Smooth muscle cell (in vitro differentiated cells): Measurements from ENCODE around the gene DNAH9. TPM values are rescaled to one million over a fixed set of nuclear protein-coding genes. Genes with fewer than 3 reads are reported as not detected.

Experiments
- DNase-seq: peaks from one replicate; lab custom pipeline; 2025; ENCODE audit not compliant: unreplicated experiment; lab: John Stamatoyannopoulos, UW
- H2AFZ ChIP-seq: fragments of 200-600 bp; sonication (generic); 2 replicates; pipeline ENCODE4 v1.6.0; 2016; ENCODE audit warnings: antibody characterized with exemption, low read depth, mild to moderate bottlenecking
- H3F3A ChIP-seq: fragments of 200-600 bp; sonication (generic); 2 replicates; pipeline ENCODE4 v1.6.0; 2017; ENCODE audit warnings: antibody characterized with exemption, low read depth
- H3K27ac ChIP-seq: fragments of 200-600 bp; sonication (generic); 2 replicates; pipeline ENCODE4 v1.5.1; 2016; ENCODE audit warnings: low read depth, mild to moderate bottlenecking
- H3K27me3 ChIP-seq: fragments of 200-600 bp; sonication (generic); 2 replicates; pipeline ENCODE4 v1.6.1; 2016; ENCODE audit warnings: low read depth, mild to moderate bottlenecking
- H3K36me3 ChIP-seq: fragments of 200-600 bp; sonication (generic); 2 replicates; pipeline ENCODE4 v1.5.1; 2016; ENCODE audit warnings: low read depth
- H3K4me1 ChIP-seq: fragments of 200-600 bp; sonication (generic); 2 replicates; pipeline ENCODE4 v1.5.1; 2016; ENCODE audit warnings: low read depth
- H3K4me2 ChIP-seq: fragments of 200-600 bp; sonication (generic); 2 replicates; pipeline ENCODE4 v1.6.0; 2016; ENCODE audit warnings: mild to moderate bottlenecking
- H3K4me3 ChIP-seq: fragments of 200-600 bp; sonication (generic); 2 replicates; pipeline ENCODE4 v1.5.1; 2016; ENCODE audit warnings: mild to moderate bottlenecking
- H3K79me2 ChIP-seq: fragments of 200-600 bp; sonication (generic); 2 replicates; pipeline ENCODE4 v1.6.0; 2016; ENCODE audit warnings: low read depth, mild to moderate bottlenecking
- H3K9ac ChIP-seq: fragments of 200-600 bp; sonication (generic); 2 replicates; pipeline ENCODE4 v1.6.0; 2016; ENCODE audit warnings: low read depth
- H3K9me3 ChIP-seq: fragments of 200-600 bp; sonication (generic); replicated peaks from 2 replicates; pipeline ENCODE4 v1.5.1; 2016; ENCODE audit warnings: low read depth
- H4K20me1 ChIP-seq: fragments of 200-600 bp; sonication (generic); 2 replicates; pipeline ENCODE4 v1.6.0; 2016; ENCODE audit warnings: low read depth
- WGBS: methylation state at CpG from one replicate; pipeline ENCODE4 v1.1.7; 2016; ENCODE audit warnings: low lambda C conversion rate; 5-methylcytosine and 5-hydroxymethylcytosine counted together
- polyA plus RNA-seq: library from polyadenylated mRNA; unstranded; fragments of >200 nt; fragmentation: Nextera tagmentation; extraction: Ambion mirVana; gene quantifications from 2 replicates; pipeline ENCODE4 v1.2.1, GENCODE V29; 2016
- total RNA-seq: library from RNA; depleted of rRNA; stranded (reverse); fragments of >200 nt; gene quantifications from 2 replicates; pipeline ENCODE4 v1.2.3, GENCODE V29; 2014
- TF ChIP-seq, protein P1 (sequence below): fragments of 200-600 bp; sonication (generic); IDR thresholded peaks from 2 replicates; pipeline ENCODE4 v1.5.1; 2017; ENCODE audit warnings: borderline replicate concordance, mild to moderate bottlenecking, antibody characterized with exemption; ENCODE audit not compliant: insufficient read depth, poor library complexity, severe bottlenecking

Gene DNAH9
- total and polyA plus RNA-seq, 2 experiments from 2014 or later = 0.30 to 0.49 TPM

DNA sequence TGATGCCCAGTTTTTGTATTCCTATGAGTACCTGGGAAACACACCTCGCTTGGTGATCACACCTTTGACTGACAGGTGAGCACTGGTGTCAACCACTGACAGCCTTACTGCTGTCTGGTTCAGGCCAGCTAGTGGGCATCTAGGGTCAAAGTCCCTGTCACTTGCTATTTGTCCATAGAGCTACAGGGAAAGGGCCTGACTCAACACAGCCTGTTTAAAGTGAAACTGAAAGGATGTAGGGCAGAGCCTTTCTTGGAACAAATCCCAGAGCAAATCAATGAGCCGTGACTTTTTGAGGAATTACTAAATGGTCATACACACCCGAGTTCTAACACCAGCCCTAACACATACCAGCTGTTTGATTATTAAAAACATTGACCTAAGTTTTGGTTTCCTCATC is 106.8 kb downstream of the DNAH9 start:
- Histone ChIP-seq H3F3A (no peaks in the 10 kb centered on the region), H3K27ac (no peak overlapping the region), H3K9me3 (no peaks in the 10 kb centered on the region), H3K27me3 (peaks cover 10% of the 10 kb centered on the region), H3K4me3 (peak overlapping the region; percentile 19), H4K20me1 (no peaks in the 10 kb centered on the region), H3K36me3 (no peaks in the 10 kb centered on the region), H3K4me2 (no peak overlapping the region), H3K79me2 (no peaks in the 10 kb centered on the region), H2AFZ (no peak overlapping the region), H3K9ac (no peak overlapping the region), H3K4me1 (no peaks in the 10 kb centered on the region)
- DNase-seq = no peak
- 75% methylated on average over 3 of the region's 3 CpGs for WGBS
- TF ChIP-seq, protein P1, sequence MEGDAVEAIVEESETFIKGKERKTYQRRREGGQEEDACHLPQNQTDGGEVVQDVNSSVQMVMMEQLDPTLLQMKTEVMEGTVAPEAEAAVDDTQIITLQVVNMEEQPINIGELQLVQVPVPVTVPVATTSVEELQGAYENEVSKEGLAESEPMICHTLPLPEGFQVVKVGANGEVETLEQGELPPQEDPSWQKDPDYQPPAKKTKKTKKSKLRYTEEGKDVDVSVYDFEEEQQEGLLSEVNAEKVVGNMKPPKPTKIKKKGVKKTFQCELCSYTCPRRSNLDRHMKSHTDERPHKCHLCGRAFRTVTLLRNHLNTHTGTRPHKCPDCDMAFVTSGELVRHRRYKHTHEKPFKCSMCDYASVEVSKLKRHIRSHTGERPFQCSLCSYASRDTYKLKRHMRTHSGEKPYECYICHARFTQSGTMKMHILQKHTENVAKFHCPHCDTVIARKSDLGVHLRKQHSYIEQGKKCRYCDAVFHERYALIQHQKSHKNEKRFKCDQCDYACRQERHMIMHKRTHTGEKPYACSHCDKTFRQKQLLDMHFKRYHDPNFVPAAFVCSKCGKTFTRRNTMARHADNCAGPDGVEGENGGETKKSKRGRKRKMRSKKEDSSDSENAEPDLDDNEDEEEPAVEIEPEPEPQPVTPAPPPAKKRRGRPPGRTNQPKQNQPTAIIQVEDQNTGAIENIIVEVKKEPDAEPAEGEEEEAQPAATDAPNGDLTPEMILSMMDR = no peak

DNA sequence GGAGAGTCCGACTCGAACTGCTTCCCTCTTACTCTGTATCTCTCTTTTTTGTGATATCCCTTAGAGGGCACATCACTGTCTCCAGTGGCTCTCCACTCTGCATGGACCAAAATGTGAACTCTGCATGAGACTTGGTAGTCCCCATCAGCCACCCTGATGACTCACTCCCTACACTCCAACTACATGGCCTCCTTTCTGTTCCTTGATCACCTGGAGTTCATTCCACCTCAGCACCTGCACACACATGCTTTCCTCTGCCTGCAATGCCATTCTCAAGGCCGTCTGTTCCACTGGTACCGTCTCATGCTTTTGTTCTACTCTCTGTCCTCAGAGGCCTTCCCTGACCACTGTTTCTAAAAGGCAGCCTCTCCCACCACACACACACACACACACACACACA is 109.3 kb downstream of the DNAH9 start:
- 90% methylated on average over 4 of the region's 4 CpGs for WGBS
- Histone ChIP-seq H3K4me3 (no peak overlapping the region), H4K20me1 (no peaks in the 10 kb centered on the region), H3K9ac (no peak overlapping the region), H3K36me3 (no peaks in the 10 kb centered on the region), H3K4me1 (no peaks in the 10 kb centered on the region), H3K4me2 (no peak overlapping the region), H3K27ac (no peak overlapping the region), H3K79me2 (no peaks in the 10 kb centered on the region), H2AFZ (no peak overlapping the region), H3K27me3 (peaks cover 10% of the 10 kb centered on the region), H3F3A (no peaks in the 10 kb centered on the region), H3K9me3 (no peaks in the 10 kb centered on the region)
- DNase-seq = no peak
- TF ChIP-seq, protein P1 = no peak

- no peaks in the 10 kb centered on the region for H3K9me3 ChIP-seq
- no peak overlapping the region for H3K4me2 ChIP-seq
- WGBS = 77% methylated on average over 3 of the region's 3 CpGs
- no peaks in the 10 kb centered on the region for H4K20me1 ChIP-seq
- no peak overlapping the region for H3K4me3 ChIP-seq
- no peak for DNase-seq
- no peak overlapping the region for H3K9ac ChIP-seq
- H3K27me3 ChIP-seq = peaks cover 10% of the 10 kb centered on the region
- TF ChIP-seq, protein P1 = no peak
- no peak overlapping the region for H3K27ac ChIP-seq
- H3K4me1 ChIP-seq = no peaks in the 10 kb centered on the region
- H3F3A ChIP-seq = no peaks in the 10 kb centered on the region
- no peaks in the 10 kb centered on the region for H3K79me2 ChIP-seq
- no peaks in the 10 kb centered on the region for H3K36me3 ChIP-seq
- H2AFZ ChIP-seq = no peak overlapping the region
These were observed 114.2 kb downstream of the DNAH9 start for GRCh38 chr17:11712456-11712855.

DNA sequence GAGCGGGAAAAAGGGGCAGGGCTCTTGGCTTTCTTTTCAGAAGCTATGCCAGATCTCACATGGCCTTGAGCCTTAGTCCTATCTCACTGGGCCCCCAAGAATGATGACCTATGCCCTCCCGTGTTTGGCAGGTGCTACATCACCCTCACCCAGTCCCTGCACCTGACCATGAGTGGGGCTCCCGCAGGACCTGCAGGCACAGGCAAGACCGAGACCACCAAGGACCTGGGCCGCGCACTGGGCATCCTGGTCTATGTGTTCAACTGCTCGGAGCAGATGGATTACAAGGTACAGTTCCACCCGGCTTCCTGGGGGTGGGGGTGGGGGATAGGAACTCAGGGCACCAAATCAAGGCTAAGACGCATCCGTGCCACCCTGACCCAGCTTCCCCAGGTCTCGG is 120.9 kb downstream of the DNAH9 start:
- DNase-seq = no peak
- no peaks in the 10 kb centered on the region for H3K4me1 ChIP-seq
- no peak overlapping the region for H3K4me3 ChIP-seq
- no peaks in the 10 kb centered on the region for H4K20me1 ChIP-seq
- H3K9ac ChIP-seq = no peak overlapping the region
- H3K9me3 ChIP-seq = no peaks in the 10 kb centered on the region
- no peaks in the 10 kb centered on the region for H3F3A ChIP-seq
- H3K27ac ChIP-seq = no peak overlapping the region
- no peaks in the 10 kb centered on the region for H3K27me3 ChIP-seq
- H3K79me2 ChIP-seq = no peaks in the 10 kb centered on the region
- H3K4me2 ChIP-seq = no peak overlapping the region
- H2AFZ ChIP-seq = no peak overlapping the region
- H3K36me3 ChIP-seq = no peaks in the 10 kb centered on the region
- TF ChIP-seq, protein P1 = no peak
- 92% methylated on average over 11 of the region's 11 CpGs for WGBS
